Esophagus muscularis mucosa (tissue), 3 donors: ENCODE data around the gene CLEC18C.
"Not testable (repeated sequence)": the region's sequence is repeated elsewhere in the genome, so short reads cannot be mapped to it uniquely, and the experiment has no call there.

Experiments used
- CTCF ChIP-seq, 3 experiments: fragments of 200-600 bp in 2 of 3; fragments of 450-650 bp in 1 of 3; sonication (generic) in 2 of 3; IDR thresholded peaks; one replicate each; pipeline ENCODE4 v1.5.1; 2017 to 2019; ENCODE audit warnings: antibody characterized with exemption in 3 of 3, mild to moderate bottlenecking in 2 of 3, moderate library complexity in 1 of 3
- POLR2A ChIP-seq: fragments of 450-650 bp; IDR thresholded peaks from one replicate; pipeline ENCODE4 v1.6.1; 2017; ENCODE audit warnings: antibody characterized with exemption, moderate library complexity, mild to moderate bottlenecking, low read depth

- not testable (repeated sequence) for TF ChIP-seq CTCF (IDR thresholded peaks at IDR 0.05); POLR2A
These were observed 45.9 kb upstream of the CLEC18C start for GRCh38 chr16:70127706-70128105.
